HCT116 (cell line): ENCODE results near the gene COL5A1. TPM values are rescaled to one million over a fixed set of nuclear protein-coding genes. Genes with fewer than 3 reads are reported as not detected.

Source experiments
- JUND ChIP-seq: IDR thresholded peaks from 2 replicates; pipeline ENCODE4 v1.6.1; 2012
- ZNF274 ChIP-seq: fragments of 200-500 bp; sonication (Bioruptor generic); IDR thresholded peaks from 2 replicates; pipeline ENCODE4 v1.6.1; 2014; ENCODE audit warnings: mild to moderate bottlenecking, low read depth, low read length, inconsistent platforms
- microRNA-seq: library from miRNA; unstranded; fragments of <30 nt; microRNA quantifications from one replicate; pipeline ENCODE4, GENCODE V29; 2016; ENCODE audit warnings: borderline number of aligned reads
- total RNA-seq: library from RNA; stranded (reverse); gene quantifications from one replicate; pipeline ENCODE4 v1.2.1, GENCODE V29; 2021; ENCODE audit not compliant: unreplicated experiment
- TF ChIP-seq, protein P1 (sequence below): IDR thresholded peaks from 2 replicates; pipeline ENCODE4 v1.6.1; 2012; ENCODE audit warnings: low read depth
- TF ChIP-seq, protein P2 (sequence below): IDR thresholded peaks from 2 replicates; pipeline ENCODE4 v1.6.1; 2012

The COL5A1 gene
- total RNA-seq, 1 experiment from 2014 or later, result 0.30 TPM

DNA sequence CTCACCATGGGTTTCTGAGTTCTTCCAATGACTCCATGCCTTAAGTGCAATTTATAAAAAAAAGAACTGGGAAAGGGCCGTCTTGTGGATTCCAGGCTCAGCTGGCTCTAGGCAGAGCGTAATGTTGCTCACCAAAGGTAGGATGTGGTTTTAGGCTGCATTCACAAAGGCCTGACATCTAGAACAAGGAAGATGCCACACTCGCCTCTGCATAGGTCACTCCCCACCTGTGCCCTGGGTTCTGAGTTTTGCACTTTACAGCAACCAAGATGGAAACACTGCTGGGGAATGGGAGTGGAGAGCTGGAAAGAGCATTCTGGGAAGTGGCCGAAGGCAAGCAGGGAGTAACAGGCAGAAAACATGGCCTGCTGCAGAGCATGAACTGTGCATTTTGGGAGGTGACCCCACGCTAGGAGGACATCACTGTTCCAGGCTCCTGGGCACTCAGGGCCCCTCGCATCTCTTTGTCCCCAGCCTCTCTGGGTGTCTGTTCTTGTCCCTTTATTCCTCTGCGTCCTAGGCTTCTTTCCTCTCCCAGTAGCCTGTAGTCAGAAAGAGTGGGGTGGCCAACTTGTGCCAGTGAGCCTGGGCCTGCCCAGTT lies 251.3 kb downstream of the COL5A1 start (continued):
- TF ChIP-seq, protein P1, sequence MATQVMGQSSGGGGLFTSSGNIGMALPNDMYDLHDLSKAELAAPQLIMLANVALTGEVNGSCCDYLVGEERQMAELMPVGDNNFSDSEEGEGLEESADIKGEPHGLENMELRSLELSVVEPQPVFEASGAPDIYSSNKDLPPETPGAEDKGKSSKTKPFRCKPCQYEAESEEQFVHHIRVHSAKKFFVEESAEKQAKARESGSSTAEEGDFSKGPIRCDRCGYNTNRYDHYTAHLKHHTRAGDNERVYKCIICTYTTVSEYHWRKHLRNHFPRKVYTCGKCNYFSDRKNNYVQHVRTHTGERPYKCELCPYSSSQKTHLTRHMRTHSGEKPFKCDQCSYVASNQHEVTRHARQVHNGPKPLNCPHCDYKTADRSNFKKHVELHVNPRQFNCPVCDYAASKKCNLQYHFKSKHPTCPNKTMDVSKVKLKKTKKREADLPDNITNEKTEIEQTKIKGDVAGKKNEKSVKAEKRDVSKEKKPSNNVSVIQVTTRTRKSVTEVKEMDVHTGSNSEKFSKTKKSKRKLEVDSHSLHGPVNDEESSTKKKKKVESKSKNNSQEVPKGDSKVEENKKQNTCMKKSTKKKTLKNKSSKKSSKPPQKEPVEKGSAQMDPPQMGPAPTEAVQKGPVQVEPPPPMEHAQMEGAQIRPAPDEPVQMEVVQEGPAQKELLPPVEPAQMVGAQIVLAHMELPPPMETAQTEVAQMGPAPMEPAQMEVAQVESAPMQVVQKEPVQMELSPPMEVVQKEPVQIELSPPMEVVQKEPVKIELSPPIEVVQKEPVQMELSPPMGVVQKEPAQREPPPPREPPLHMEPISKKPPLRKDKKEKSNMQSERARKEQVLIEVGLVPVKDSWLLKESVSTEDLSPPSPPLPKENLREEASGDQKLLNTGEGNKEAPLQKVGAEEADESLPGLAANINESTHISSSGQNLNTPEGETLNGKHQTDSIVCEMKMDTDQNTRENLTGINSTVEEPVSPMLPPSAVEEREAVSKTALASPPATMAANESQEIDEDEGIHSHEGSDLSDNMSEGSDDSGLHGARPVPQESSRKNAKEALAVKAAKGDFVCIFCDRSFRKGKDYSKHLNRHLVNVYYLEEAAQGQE, result no peak
- TF ChIP-seq JUND (no peak), ZNF274 (no peak)
- TF ChIP-seq, protein P2, sequence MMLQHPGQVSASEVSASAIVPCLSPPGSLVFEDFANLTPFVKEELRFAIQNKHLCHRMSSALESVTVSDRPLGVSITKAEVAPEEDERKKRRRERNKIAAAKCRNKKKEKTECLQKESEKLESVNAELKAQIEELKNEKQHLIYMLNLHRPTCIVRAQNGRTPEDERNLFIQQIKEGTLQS, result no peak

Small RNA genes within 50 kb of the gene (microRNA-seq; reads per million reads assigned to microRNA genes)
- gene MIR3689A (not detected), gene MIR3689B (not detected), gene MIR3689C (not detected), gene MIR3689D1 (not detected), gene MIR3689D2 (not detected), gene MIR3689E (not detected), gene MIR3689F (not detected)

Other genes starting within 250 kb of the COL5A1 start
- not detected for gene FCN2, start 239.0 kb downstream of the COL5A1 start, total RNA-seq